ENCODE data around the gene BEAN1.

DNA sequence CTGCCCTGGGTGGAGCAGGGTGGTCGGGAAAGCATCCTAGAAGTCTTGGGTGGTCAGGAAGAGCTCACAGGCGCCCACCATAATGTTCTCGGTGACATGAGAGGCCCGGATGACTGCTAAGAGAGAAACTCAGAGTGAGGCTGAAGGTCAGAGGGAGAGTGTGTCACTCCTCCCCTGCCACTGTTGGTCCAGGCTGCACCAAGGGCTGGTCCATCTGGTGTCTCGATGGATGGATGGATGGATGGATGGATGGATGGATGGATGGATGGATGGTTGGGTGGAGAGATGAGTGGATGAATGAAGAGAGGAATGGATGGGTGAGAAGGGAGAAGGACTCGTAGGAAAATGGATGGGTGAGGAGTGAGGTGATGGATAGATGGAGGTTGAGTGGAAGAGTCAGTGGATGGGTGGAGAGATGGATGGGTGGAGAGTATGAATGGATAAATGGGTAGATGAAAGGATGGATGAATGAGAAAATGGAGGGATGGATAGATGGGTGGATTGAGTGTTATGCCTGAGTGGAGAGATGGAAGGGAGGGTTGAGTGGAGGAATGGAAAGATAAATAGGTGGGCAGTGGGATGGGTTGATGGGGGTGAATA lies 43.0 kb downstream of the BEAN1 start:
- TF ChIP-seq, protein P1, sequence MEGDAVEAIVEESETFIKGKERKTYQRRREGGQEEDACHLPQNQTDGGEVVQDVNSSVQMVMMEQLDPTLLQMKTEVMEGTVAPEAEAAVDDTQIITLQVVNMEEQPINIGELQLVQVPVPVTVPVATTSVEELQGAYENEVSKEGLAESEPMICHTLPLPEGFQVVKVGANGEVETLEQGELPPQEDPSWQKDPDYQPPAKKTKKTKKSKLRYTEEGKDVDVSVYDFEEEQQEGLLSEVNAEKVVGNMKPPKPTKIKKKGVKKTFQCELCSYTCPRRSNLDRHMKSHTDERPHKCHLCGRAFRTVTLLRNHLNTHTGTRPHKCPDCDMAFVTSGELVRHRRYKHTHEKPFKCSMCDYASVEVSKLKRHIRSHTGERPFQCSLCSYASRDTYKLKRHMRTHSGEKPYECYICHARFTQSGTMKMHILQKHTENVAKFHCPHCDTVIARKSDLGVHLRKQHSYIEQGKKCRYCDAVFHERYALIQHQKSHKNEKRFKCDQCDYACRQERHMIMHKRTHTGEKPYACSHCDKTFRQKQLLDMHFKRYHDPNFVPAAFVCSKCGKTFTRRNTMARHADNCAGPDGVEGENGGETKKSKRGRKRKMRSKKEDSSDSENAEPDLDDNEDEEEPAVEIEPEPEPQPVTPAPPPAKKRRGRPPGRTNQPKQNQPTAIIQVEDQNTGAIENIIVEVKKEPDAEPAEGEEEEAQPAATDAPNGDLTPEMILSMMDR (conservative IDR thresholded peaks at IDR 0.05 in 1 of 2, IDR thresholded peaks at IDR 0.05 in 1 of 2; ENCODE audit: extremely low read depth in 1 of 2, insufficient read depth in 1 of 2, low read depth in 1 of 2, low read length in 2 of 2), result no peak
- TF ChIP-seq EZH2 (IDR thresholded peaks at IDR 0.05; ENCODE audit: borderline replicate concordance, low read length), result no peak
